ENCODE data around the gene BAIAP2.

GRCh38 chr17:81013642-81014041 lies 21.3 kb upstream of the BAIAP2 start:
- TF ChIP-seq, protein P1, sequence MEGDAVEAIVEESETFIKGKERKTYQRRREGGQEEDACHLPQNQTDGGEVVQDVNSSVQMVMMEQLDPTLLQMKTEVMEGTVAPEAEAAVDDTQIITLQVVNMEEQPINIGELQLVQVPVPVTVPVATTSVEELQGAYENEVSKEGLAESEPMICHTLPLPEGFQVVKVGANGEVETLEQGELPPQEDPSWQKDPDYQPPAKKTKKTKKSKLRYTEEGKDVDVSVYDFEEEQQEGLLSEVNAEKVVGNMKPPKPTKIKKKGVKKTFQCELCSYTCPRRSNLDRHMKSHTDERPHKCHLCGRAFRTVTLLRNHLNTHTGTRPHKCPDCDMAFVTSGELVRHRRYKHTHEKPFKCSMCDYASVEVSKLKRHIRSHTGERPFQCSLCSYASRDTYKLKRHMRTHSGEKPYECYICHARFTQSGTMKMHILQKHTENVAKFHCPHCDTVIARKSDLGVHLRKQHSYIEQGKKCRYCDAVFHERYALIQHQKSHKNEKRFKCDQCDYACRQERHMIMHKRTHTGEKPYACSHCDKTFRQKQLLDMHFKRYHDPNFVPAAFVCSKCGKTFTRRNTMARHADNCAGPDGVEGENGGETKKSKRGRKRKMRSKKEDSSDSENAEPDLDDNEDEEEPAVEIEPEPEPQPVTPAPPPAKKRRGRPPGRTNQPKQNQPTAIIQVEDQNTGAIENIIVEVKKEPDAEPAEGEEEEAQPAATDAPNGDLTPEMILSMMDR (conservative IDR thresholded peaks at IDR 0.05; ENCODE audit: low read length), result no peak
- no peak for TF ChIP-seq EZH2phosphoT487 (IDR thresholded peaks at IDR 0.05; ENCODE audit: borderline replicate concordance)

Measured in Loucy (cell line).